ENCODE results near the gene WNK1.
"Not testable (repeated sequence)": the region's sequence is repeated elsewhere in the genome, so short reads cannot be mapped to it uniquely, and the experiment has no call there.

Gene WNK1

GRCh38 chr12:807041-807735, 54.8 kb downstream of the WNK1 start:
- Histone ChIP-seq H3K36me3 (ENCODE audit: insufficient read depth, low read length) (no peaks in the 10 kb centered on the region), H3K27ac (ENCODE audit: low read depth, low read length) (no peak overlapping the region), H3K27me3 (ENCODE audit: control insufficient read depth in 1 of 2, insufficient read depth in 2 of 2, low read length in 2 of 2) (no peaks in the 10 kb centered on the region), H3K9me3 (ENCODE audit: low read length) (no peaks in the 10 kb centered on the region), H3K4me1 (ENCODE audit: insufficient read depth, low read length) (peaks cover 27% of the 10 kb centered on the region), H3K9ac (ENCODE audit: low read length) (no peak overlapping the region), H3K4me3 (ENCODE audit: low read depth in 1 of 2, low read length in 2 of 2) (no peak overlapping the region)

- no peak overlapping the region for H3K9ac ChIP-seq (ENCODE audit: low read length)
- no peak overlapping the region for H3K27ac ChIP-seq (ENCODE audit: low read depth, low read length)
- no peaks in the 10 kb centered on the region for H3K36me3 ChIP-seq (ENCODE audit: insufficient read depth, low read length)
- H3K4me3 ChIP-seq (ENCODE audit: low read depth in 1 of 2, low read length in 2 of 2), result no peak overlapping the region
- H3K9me3 ChIP-seq (ENCODE audit: low read length), result no peaks in the 10 kb centered on the region
- H3K27me3 ChIP-seq (ENCODE audit: control insufficient read depth in 1 of 2, insufficient read depth in 2 of 2, low read length in 2 of 2), result no peaks in the 10 kb centered on the region
- peaks cover 21% of the 10 kb centered on the region for H3K4me1 ChIP-seq (ENCODE audit: insufficient read depth, low read length)
Observed at GRCh38 chr12:810116-810515, 57.7 kb downstream of the WNK1 start.

GRCh38 chr12:810671-811415, 58.5 kb downstream of the WNK1 start:
- peaks cover 20% of the 10 kb centered on the region for H3K4me1 ChIP-seq (ENCODE audit: insufficient read depth, low read length)

GRCh38 chr12:812950-813349, 60.6 kb downstream of the WNK1 start:
- H3K27me3 ChIP-seq (ENCODE audit: control insufficient read depth in 1 of 2, insufficient read depth in 2 of 2, low read length in 2 of 2), result no peaks in the 10 kb centered on the region
- no peak overlapping the region for H3K9ac ChIP-seq (ENCODE audit: low read length)
- no peak overlapping the region for H3K4me3 ChIP-seq (ENCODE audit: low read depth in 1 of 2, low read length in 2 of 2)
- no peak overlapping the region for H3K27ac ChIP-seq (ENCODE audit: low read depth, low read length)
- peaks cover 10% of the 10 kb centered on the region for H3K4me1 ChIP-seq (ENCODE audit: insufficient read depth, low read length)
- H3K36me3 ChIP-seq (ENCODE audit: insufficient read depth, low read length), result no peaks in the 10 kb centered on the region
- H3K9me3 ChIP-seq (ENCODE audit: low read length), result no peaks in the 10 kb centered on the region

More at GRCh38 chr12:810671-811415, 58.5 kb downstream of the WNK1 start:
- H3K36me3 ChIP-seq (ENCODE audit: insufficient read depth, low read length), result no peaks in the 10 kb centered on the region
- no peak overlapping the region for H3K9ac ChIP-seq (ENCODE audit: low read length)
- no peaks in the 10 kb centered on the region for H3K9me3 ChIP-seq (ENCODE audit: low read length)
- no peak overlapping the region for H3K4me3 ChIP-seq (ENCODE audit: low read depth in 1 of 2, low read length in 2 of 2)
- H3K27ac ChIP-seq (ENCODE audit: low read depth, low read length), result no peak overlapping the region
- H3K27me3 ChIP-seq (ENCODE audit: control insufficient read depth in 1 of 2, insufficient read depth in 2 of 2, low read length in 2 of 2), result no peaks in the 10 kb centered on the region

- H3K9me3 ChIP-seq (ENCODE audit: low read length); H3K4me1 ChIP-seq (ENCODE audit: insufficient read depth, low read length); H3K27me3 ChIP-seq (ENCODE audit: control insufficient read depth in 1 of 2, insufficient read depth in 2 of 2, low read length in 2 of 2); H3K4me3 ChIP-seq (ENCODE audit: low read depth in 1 of 2, low read length in 2 of 2); H3K36me3 ChIP-seq (ENCODE audit: insufficient read depth, low read length); H3K9ac ChIP-seq (ENCODE audit: low read length); H3K27ac ChIP-seq (ENCODE audit: low read depth, low read length): not testable (repeated sequence)
Observed at GRCh38 chr12:817456-817855, 65.1 kb downstream of the WNK1 start.

- H3K9me3 ChIP-seq (ENCODE audit: low read length), result no peaks in the 10 kb centered on the region
- no peaks in the 10 kb centered on the region for H3K36me3 ChIP-seq (ENCODE audit: insufficient read depth, low read length)
- no peaks in the 10 kb centered on the region for H3K27me3 ChIP-seq (ENCODE audit: control insufficient read depth in 1 of 2, insufficient read depth in 2 of 2, low read length in 2 of 2)
- H3K9ac ChIP-seq (ENCODE audit: low read length), result no peak overlapping the region
- peaks cover 5% of the 10 kb centered on the region for H3K4me1 ChIP-seq (ENCODE audit: insufficient read depth, low read length)
- no peak overlapping the region for H3K4me3 ChIP-seq (ENCODE audit: low read depth in 1 of 2, low read length in 2 of 2)
- no peak overlapping the region for H3K27ac ChIP-seq (ENCODE audit: low read depth, low read length)
Observed at GRCh38 chr12:817941-818600, 65.7 kb downstream of the WNK1 start.

- Histone ChIP-seq H3K36me3 (ENCODE audit: insufficient read depth, low read length) (no peaks in the 10 kb centered on the region), H3K4me1 (ENCODE audit: insufficient read depth, low read length) (peaks cover 5% of the 10 kb centered on the region), H3K9me3 (ENCODE audit: low read length) (no peaks in the 10 kb centered on the region), H3K4me3 (ENCODE audit: low read depth in 1 of 2, low read length in 2 of 2) (no peak overlapping the region), H3K27ac (ENCODE audit: low read depth, low read length) (no peak overlapping the region), H3K9ac (ENCODE audit: low read length) (no peak overlapping the region), H3K27me3 (ENCODE audit: control insufficient read depth in 1 of 2, insufficient read depth in 2 of 2, low read length in 2 of 2) (no peaks in the 10 kb centered on the region)
Observed at GRCh38 chr12:818733-819132, 66.4 kb downstream of the WNK1 start.

- peaks cover 5% of the 10 kb centered on the region for H3K4me1 ChIP-seq (ENCODE audit: insufficient read depth, low read length)
Observed at GRCh38 chr12:820336-820735, 68.0 kb downstream of the WNK1 start.

GRCh38 chr12:823028-823698, 70.8 kb downstream of the WNK1 start:
- no peak overlapping the region for H3K27ac ChIP-seq (ENCODE audit: low read depth, low read length)
- H3K4me1 ChIP-seq (ENCODE audit: insufficient read depth, low read length), result peaks cover 5% of the 10 kb centered on the region
- no peak overlapping the region for H3K9ac ChIP-seq (ENCODE audit: low read length)
- H3K4me3 ChIP-seq (ENCODE audit: low read depth in 1 of 2, low read length in 2 of 2), result no peak overlapping the region
- H3K36me3 ChIP-seq (ENCODE audit: insufficient read depth, low read length), result peaks cover 5% of the 10 kb centered on the region
- H3K9me3 ChIP-seq (ENCODE audit: low read length), result no peaks in the 10 kb centered on the region
- no peaks in the 10 kb centered on the region for H3K27me3 ChIP-seq (ENCODE audit: control insufficient read depth in 1 of 2, insufficient read depth in 2 of 2, low read length in 2 of 2)

More at GRCh38 chr12:820336-820735, 68.0 kb downstream of the WNK1 start:
- H3K36me3 ChIP-seq (ENCODE audit: insufficient read depth, low read length), result no peaks in the 10 kb centered on the region
- no peak overlapping the region for H3K27ac ChIP-seq (ENCODE audit: low read depth, low read length)
- no peaks in the 10 kb centered on the region for H3K9me3 ChIP-seq (ENCODE audit: low read length)
- no peak overlapping the region for H3K9ac ChIP-seq (ENCODE audit: low read length)
- no peaks in the 10 kb centered on the region for H3K27me3 ChIP-seq (ENCODE audit: control insufficient read depth in 1 of 2, insufficient read depth in 2 of 2, low read length in 2 of 2)
- no peak overlapping the region for H3K4me3 ChIP-seq (ENCODE audit: low read depth in 1 of 2, low read length in 2 of 2)

- peaks cover 4% of the 10 kb centered on the region for H3K4me1 ChIP-seq (ENCODE audit: insufficient read depth, low read length)
- no peaks in the 10 kb centered on the region for H3K9me3 ChIP-seq (ENCODE audit: low read length)
- H3K9ac ChIP-seq (ENCODE audit: low read length), result no peak overlapping the region
- H3K4me3 ChIP-seq (ENCODE audit: low read depth in 1 of 2, low read length in 2 of 2), result no peak overlapping the region
- no peak overlapping the region for H3K27ac ChIP-seq (ENCODE audit: low read depth, low read length)
- no peaks in the 10 kb centered on the region for H3K27me3 ChIP-seq (ENCODE audit: control insufficient read depth in 1 of 2, insufficient read depth in 2 of 2, low read length in 2 of 2)
- H3K36me3 ChIP-seq (ENCODE audit: insufficient read depth, low read length), result peaks cover 20% of the 10 kb centered on the region
Observed at GRCh38 chr12:826331-826730, 74.0 kb downstream of the WNK1 start.

- Histone ChIP-seq H3K4me1 (ENCODE audit: insufficient read depth, low read length) (peaks cover 4% of the 10 kb centered on the region), H3K27me3 (ENCODE audit: control insufficient read depth in 1 of 2, insufficient read depth in 2 of 2, low read length in 2 of 2) (no peaks in the 10 kb centered on the region), H3K27ac (ENCODE audit: low read depth, low read length) (no peak overlapping the region), H3K36me3 (ENCODE audit: insufficient read depth, low read length) (peaks cover 20% of the 10 kb centered on the region), H3K9ac (ENCODE audit: low read length) (no peak overlapping the region), H3K4me3 (ENCODE audit: low read depth in 1 of 2, low read length in 2 of 2) (no peak overlapping the region), H3K9me3 (ENCODE audit: low read length) (no peaks in the 10 kb centered on the region)
Observed at GRCh38 chr12:828726-829395, 76.5 kb downstream of the WNK1 start.
